Activated naive CD4-positive, alpha-beta T cell (primary cell): ENCODE data around the gene METTL25B.

Source experiments
- DNase-seq, 4 experiments: peaks; one replicate each; lab custom pipeline; 2025; lab: John Stamatoyannopoulos, UW

Gene METTL25B

GRCh38 chr1:156700736-156701531 is 27.3 kb upstream of the METTL25B start:
- no peak for DNase-seq

- no peak for DNase-seq
Measured at GRCh38 chr1:156703336-156703735, 24.9 kb upstream of the METTL25B start.

GRCh38 chr1:156703741-156704140 is 24.5 kb upstream of the METTL25B start:
- DNase-seq = no peak

- DNase-seq = no peak
Measured at GRCh38 chr1:156704166-156704711, 24.0 kb upstream of the METTL25B start.

- no peak for DNase-seq
Measured at GRCh38 chr1:156704930-156705320, 23.3 kb upstream of the METTL25B start.

GRCh38 chr1:156705321-156705917 is 22.9 kb upstream of the METTL25B start, which contains the start of gene CRABP2:
CRABP2 (minus strand) TSS chr1:156705583; CDS start chr1:156705446, 137 bp downstream.
- no peak for DNase-seq

GRCh38 chr1:156705918-156706656 is 22.2 kb upstream of the METTL25B start:
- DNase-seq = peak; percentile 24 to 71 (median 54)

GRCh38 chr1:156706657-156707416 is 21.4 kb upstream of the METTL25B start:
- no peak for DNase-seq

GRCh38 chr1:156707417-156708217 is 20.7 kb upstream of the METTL25B start:
- DNase-seq = no peak

GRCh38 chr1:156708218-156708661 is 20.0 kb upstream of the METTL25B start:
- no peak for DNase-seq

- no peak for DNase-seq
Measured at GRCh38 chr1:156709031-156709430, 19.2 kb upstream of the METTL25B start.

GRCh38 chr1:156709757-156710489 is 18.3 kb upstream of the METTL25B start:
- no peak for DNase-seq

- DNase-seq = no peak
Measured at GRCh38 chr1:156711011-156711817, 17.1 kb upstream of the METTL25B start.

GRCh38 chr1:156712626-156713025 is 15.6 kb upstream of the METTL25B start:
- no peak for DNase-seq

GRCh38 chr1:156714830-156715229 is 13.4 kb upstream of the METTL25B start:
- no peak for DNase-seq

- no peak for DNase-seq
Measured at GRCh38 chr1:156717351-156717750, 10.9 kb upstream of the METTL25B start.

- no peak for DNase-seq
Measured at GRCh38 chr1:156721131-156721530, 7.1 kb upstream of the METTL25B start.

- DNase-seq = no peak
Measured at GRCh38 chr1:156721535-156721934, 6.7 kb upstream of the METTL25B start.

- peak; percentile 31 to 73 (median 55) for DNase-seq
Measured at GRCh38 chr1:156725683-156726280, 2.5 kb upstream of the METTL25B start.
